SH-SY5Y (cell line): Measurements from ENCODE around the gene PLCG2.

Source experiments
- GATA2 ChIP-seq: IDR thresholded peaks from 2 replicates; pipeline ENCODE4 v1.6.1; 2011; ENCODE audit warnings: mild to moderate bottlenecking, low read depth, low read length
- GATA3 ChIP-seq: IDR thresholded peaks from 2 replicates; pipeline ENCODE4 v1.6.1; 2011; ENCODE audit warnings: low read depth, mild to moderate bottlenecking, low read length, moderate library complexity

The PLCG2 gene

DNA sequence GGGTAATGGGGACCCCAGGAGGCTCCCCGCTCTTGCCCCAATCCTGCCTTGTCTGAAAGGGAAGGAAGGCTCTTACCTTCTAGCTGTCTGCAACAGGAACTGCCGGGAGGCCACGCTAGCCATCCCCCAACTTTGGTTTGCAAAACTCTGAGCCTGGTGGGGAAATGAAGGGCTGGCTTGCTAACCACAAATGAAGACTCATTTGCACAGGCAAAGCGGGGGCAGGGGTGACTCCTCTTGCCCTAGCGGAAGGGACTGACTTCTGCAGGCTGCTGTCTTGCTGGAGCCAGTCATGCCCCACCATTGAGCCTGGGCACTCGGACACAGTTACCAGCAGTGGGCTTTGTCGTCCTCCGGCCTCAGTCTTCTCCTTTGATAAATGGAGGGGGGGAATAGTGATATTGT, 52.6 kb downstream of the PLCG2 start:
- TF ChIP-seq GATA2 (no peak), GATA3 (no peak)

DNA sequence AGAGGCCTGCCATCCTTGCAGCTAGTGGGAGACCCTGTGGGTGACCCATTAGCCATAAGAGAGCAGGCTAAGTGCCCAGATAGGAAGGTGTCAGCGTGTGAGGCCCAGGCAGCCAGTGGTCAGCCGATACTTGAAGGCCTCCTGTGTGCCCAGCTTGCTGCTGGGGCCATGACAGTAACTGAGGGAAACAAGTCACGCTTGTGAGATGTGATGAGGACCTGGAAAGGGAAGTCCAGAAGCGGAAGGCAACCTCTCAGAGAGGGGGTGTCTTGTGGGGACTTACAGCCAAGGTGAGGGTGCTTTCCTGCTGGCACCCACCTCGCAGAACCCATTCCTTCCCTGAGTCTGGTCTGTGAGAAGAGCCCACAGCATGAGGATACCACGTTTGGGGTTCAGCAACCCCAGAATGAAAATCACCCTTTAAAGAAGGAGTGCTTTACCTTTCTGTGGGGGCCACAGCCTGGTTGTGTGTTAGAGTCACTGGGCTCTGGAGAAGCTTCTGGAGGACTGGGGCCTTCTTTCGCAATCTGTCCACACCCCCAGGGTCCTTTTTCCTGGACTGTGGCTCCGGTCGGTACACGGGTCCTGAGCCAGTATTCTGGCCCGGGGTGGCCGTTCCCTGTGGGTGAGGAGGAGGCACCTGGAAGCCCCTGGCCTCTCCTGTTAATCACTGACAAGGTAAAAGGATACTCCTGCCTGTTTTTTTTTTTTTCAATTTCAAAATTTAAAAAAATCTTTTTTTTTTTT, 53.9 kb downstream of the PLCG2 start:
- TF ChIP-seq GATA3 (no peak), GATA2 (no peak)

DNA sequence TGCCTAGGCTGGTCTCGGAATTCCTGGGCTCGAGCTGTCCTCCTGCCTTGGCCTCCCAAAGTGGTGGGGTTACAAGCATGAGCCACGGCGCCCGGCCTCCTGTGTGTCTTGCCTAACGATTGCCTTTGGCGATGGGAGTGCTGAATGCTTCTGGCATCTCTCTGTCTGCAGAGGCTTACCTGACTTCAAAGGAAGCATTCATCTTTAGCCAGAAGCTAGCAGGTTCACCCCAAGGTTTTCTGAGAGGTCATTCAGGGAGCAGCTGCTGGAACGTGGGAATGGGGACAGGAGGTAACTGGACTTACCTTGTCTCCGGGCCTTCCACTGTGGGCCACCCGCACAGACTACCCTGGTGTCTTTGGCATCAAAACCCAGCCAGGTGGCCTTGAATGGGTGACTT, 54.7 kb downstream of the PLCG2 start:
- TF ChIP-seq GATA2 (no peak), GATA3 (no peak)

DNA sequence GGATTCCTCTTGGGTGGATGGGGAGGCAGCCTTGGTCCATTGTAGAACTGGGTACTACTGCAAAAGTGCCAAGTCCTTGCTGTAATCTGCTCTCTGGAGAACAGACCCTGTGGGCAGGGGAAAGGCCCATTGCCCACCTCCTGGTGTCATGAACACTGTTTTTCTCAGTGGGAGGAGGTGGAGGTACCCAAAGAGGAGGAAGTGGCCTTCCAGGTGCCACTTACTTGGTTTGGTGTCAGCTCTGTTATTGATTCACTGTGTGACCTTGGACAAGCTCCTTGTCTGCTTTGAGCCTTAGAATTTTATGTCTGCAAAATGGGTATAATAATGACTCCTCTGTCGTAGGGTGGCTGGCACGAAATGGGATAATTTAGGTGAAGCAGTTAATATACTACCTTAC, 55.8 kb downstream of the PLCG2 start:
- no peak for TF ChIP-seq GATA2
- TF ChIP-seq GATA3, result no peak

DNA sequence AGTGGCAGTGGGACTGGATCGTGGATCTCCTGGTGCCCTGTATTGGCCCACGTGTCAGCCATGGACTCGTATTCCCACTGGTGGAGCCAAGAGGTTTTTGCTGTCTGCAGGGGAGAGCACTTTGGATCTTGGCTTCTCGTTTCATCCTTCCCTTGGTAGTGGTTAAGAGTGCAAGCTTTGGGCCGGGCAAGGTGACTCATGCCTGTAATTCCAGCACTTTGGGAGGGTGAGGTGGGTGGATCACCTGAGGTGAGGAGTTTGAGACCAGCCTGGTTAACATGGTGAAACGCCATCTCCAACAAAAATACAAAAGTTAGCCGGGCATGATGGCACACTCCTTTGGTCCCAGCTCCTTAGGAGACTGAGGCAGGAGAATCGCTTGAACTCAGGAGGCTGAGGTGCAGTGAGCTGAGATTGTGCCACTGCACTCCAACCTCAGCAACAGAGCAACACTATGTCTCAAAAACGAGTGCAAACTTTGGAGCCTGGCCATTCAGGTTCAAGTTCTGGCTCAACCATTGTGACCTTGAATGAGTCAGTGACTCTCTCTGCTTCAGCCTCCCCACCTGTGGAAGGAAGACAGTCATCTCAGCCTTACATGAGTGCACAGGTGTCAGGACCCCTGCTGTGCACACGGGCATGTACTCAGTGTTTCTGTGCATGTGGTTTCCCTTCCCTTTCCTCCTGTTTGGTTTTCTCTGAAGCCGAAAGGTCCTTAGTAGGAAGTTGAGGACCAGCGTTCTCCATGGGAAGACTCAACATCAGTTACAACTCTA, 57.4 kb downstream of the PLCG2 start:
- TF ChIP-seq GATA2 (no peak), GATA3 (no peak)

DNA sequence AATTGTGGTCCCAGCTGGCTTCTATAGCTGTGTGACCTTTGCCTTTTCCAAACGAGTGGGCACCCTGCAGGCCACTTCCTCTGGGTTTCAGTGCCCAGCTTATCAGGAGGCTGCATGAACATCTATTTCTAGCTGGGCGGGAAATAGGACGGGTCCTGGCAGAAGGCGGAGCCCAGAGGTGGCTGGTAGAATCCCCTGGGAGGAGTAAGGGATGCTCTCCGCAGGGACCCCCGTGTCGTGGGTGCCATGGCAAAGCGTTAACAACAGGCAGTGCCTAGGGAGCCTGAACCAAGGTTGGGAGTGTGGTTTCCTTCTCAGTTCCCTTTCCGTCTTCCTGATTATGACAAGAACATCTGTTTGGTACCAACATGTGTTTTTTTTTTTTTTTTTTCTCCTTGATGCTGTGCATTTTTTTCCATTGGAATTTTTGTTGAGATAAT, 58.2 kb downstream of the PLCG2 start:
- TF ChIP-seq GATA2 (no peak), GATA3 (no peak)

DNA sequence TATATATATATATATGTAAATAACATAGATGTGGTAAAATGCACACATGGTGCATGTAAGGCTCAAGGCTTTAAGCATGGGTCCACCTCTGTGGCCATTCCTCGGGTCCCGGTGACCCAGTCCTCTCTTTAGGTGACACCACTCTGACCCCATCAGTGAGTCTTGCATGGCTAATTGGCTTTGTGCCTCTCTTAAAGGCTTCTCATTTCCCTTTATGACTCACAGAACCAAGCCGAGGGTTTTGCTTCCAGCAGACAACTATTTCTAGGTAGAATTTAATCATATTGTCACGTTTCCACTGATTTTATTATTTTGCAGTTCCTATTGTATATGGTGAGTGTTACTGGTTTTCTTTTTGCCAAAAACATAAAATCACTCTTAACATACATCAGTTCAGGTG, 59.7 kb downstream of the PLCG2 start:
- TF ChIP-seq GATA2, result no peak
- TF ChIP-seq GATA3, result no peak

DNA sequence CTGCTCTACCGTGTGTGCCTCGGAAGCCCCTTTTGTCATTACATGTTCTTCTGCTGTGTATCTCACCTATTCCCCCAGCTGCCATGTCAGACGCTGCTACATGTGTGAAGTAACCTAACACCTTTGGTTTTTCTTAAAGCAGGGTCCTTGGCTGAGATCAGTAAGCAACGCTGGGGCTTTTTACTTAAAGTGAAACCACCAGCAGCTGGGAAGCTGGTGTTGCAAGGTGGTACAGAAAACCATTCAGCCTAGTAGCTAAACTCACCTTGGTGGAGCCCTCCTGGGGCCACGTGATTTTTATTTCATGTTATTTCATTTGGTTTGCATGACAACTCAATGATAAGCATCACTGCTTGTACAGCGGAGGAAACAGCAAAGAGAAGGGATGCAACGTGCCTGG, 62.6 kb downstream of the PLCG2 start:
- TF ChIP-seq GATA3, result no peak

DNA sequence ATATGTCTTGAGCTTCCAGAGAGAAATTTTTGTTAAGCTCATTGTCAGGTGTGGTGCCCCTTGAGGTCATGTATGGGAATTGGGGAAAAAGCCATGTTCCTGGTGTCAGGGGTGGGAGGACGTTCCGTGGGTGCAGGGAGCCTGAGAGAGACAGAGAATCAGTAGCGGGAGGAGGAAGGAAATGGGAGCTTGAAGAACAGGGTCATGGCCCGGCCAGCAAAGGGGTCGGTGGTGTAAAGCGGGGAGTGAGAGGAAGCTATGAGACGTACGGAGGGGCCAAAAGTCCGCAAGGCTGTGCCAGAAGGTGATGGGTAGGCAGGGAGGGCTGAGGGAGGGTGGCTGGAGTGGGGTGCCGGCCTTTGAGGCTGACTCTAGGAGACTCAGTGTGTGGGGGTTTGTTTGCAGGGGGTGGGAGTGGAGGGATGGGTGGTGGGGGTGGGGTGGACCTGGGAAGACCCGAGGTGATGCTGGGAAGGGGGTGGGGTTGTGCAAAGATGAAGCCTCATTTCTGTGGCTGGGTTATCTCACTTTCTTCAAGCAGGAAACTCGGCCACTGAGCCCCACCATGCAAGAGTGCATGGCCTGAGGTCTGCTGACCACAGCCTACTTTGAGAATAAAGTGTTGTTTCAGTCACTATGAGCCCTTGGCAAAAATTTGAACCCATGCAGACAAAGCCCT, 63.6 kb downstream of the PLCG2 start:
- TF ChIP-seq GATA3, result no peak
- no peak for TF ChIP-seq GATA2

DNA sequence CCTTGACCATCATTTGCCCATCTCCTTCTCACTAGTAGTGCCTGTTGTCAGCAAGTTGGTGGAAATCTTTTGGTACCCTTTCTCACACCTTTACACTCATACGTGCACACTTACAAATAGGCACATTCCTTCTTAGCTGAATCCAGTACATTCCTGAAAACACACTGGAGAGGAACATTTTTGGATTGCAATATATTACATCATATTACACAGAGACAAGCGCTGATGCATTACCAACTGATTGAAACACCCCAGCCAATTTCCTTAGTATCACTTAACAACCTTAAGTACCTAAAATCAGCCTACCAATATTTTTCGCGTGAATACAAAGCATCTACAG, 64.1 kb downstream of the PLCG2 start:
- no peak for TF ChIP-seq GATA2
- no peak for TF ChIP-seq GATA3

DNA sequence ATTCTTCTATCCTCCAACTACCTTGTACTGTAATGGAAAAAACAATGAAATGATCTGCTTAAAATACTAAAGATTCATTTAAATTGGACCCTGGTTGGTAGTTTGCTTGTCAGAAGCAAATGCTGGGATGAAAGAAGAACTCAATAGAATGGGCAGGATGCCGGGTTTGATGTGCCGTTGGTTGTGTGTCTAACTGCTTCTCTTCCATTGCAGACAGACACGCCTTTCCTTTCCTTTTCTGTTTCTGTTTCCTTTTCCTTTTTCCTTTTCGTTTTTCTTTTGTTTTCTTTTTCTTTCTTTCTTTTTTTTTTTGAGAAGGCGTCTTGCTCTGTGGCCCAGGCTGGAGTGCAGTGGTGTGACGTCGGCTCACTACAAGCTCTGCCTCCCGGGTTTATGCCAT, 64.6 kb downstream of the PLCG2 start:
- TF ChIP-seq GATA3 (no peak), GATA2 (no peak)

DNA sequence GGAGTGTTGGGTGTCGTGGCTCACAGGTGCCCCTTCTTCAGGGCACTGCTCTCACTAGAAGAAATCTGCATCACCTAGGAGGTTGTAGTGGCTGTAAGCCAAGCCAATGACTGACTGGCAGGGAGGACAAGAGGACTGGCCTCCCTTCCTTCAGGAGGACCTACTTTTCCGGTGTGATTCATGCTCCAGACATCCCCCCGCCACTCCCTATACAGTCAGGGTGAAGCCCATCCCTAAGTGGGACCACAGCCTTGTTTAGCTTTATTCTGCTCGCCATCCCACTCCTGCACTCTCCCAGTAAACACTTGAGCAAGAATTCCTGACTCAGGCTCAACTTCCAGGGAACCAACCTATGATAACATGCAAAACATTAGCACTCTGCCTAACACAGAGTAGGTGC, 67.0 kb downstream of the PLCG2 start:
- TF ChIP-seq GATA2, result no peak
- no peak for TF ChIP-seq GATA3

DNA sequence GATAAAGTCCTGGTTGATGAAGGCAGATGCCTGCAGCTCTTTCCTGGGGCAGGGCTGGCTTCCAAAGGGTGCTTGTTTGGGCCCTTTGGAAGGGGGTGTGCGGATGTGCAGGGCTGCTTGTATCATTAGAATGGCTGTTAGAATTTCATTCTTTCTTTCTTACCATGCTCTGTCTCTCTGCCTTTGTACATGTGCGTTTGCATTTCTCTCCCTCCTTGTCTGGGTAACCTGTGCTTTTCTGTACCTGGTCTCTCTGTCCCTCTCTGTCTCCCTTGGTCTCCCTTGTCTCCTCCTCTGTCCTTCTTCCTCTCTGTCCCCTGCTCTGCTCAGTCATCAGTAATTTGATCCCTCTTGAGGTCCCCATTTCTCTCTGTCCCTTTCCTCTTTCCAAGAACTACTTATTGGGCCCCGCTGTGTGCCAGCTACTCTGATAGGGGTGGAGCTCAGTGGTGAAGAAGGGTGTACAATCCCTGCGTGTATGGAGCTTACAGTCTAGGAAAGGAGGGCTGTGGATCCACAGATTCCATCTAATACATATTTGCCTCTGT, 69.3 kb downstream of the PLCG2 start:
- TF ChIP-seq GATA2, result no peak
- no peak for TF ChIP-seq GATA3

DNA sequence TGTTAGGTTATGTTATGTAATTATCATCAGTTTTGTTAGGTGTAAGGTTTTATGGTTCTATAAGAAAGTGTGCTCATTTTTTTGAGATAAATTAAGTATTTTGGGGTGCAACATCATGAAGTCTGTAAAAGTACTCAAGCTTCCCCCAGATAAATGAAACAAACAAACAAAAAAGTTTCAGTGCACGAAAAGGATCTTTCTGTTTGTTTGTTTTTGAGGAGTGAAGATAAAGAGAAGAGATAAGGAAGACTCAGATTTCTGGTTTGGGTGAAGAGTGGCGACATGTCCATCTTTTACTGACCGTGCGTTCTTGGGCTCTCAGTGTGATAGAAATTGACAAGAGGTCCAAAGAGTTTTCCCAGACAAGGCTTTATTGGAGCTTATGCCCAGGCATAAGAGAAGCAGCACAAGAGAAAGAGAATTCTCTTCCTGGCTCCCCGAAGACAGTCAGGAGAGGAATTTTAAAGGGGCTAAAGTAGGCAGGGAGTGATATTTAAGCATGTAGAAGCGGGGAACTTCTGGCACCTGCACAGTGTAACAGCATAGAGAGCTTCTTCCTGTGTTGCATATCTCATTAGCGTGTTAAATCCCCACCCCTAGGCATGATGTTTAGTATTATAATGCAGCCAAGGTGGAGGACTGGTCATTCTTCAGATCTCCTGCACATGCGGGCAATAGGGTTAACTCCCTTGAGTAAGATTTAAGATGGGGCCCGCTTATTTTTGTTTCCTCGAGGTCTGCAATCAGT, 71.3 kb downstream of the PLCG2 start:
- TF ChIP-seq GATA3 (no peak), GATA2 (no peak)

DNA sequence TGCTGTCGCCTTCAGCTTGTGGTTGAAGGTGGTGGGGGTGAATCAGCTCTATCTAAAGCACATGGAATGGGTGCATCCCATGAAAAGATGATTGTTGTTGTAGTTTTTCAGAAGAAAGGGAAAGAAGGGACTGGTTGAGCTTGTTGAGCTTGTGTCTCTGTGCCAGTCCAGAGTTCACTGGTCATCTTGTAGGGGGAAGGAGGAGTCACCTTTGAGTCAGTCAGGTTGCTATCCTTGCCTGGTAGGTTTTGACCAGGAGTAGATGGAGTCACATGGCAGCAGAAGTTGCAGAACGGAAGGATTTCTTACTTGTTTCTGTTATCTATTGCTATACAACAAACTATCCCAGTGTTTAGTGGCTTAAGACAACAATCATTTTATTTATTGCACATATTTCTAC, 73.3 kb downstream of the PLCG2 start:
- TF ChIP-seq GATA3, result no peak
- TF ChIP-seq GATA2, result no peak

DNA sequence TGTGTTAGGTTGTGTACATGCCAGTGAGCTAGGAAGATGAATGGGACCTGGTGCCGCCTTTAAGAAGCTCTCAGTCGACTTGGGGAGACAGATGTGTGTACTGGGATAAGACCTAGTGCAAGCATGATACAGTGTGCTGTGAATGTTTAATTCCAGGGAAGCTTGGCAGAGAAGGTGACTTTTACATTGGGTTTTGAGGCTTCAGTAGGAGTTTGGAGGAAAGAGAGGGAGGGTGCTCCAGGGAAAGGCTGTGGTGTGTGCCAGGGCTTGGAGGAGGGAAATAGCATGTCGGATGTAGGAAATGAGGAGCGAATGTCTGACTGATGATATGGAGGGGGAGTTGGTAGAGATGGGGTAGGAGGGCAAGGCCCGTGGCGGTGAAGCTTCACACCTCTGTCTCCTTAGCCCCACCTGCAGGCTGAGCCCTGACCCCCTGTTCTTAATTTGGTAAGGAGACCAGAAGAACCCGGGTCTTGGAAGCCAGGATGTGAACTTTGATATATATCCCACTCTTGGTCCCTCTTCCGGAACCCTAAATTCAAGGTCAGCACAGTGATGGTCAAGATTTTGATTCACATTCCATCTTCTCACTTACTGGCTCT, 76.6 kb downstream of the PLCG2 start:
- TF ChIP-seq GATA3, result no peak
- no peak for TF ChIP-seq GATA2
